ENCODE measurements around the gene MTHFSD. TPM values are rescaled to one million over a fixed set of nuclear protein-coding genes. Genes with fewer than 3 reads are reported as not detected.

MTHFSD gene
- total RNA-seq, 1 experiment from 2014 or later: 15.7 TPM

GRCh38 chr16:86584726-86585721 is 30.0 kb upstream of the MTHFSD start:
- peaks cover 41% of the 10 kb centered on the region for H3K27me3 Mint-ChIP-seq (ENCODE audit: low read depth)
- ATAC-seq: no peak
- no peak for TF ChIP-seq NR3C1 (CRISPR knock-in tag; conservative IDR thresholded peaks at IDR 0.05; ENCODE audit: low read depth)
- no peak for TF ChIP-seq ZNF425 (CRISPR knock-in tag; conservative IDR thresholded peaks at IDR 0.05)
- H3K4me3 Mint-ChIP-seq: no peak overlapping the region
- no peaks in the 10 kb centered on the region for H3K9me3 Mint-ChIP-seq
- no peaks in the 10 kb centered on the region for H3K36me3 Mint-ChIP-seq
- H3K4me1 Mint-ChIP-seq: peaks cover 1% of the 10 kb centered on the region
- ChIA-PET CTCF (no interaction called here), POLR2A (interaction anchor here (0.7 kb wide), 1 partner anchor 439 kb away, joined by 6 read pairs; no protein-coding TSS in a partner anchor)
- DNase-seq (ENCODE audit: low spot score): no peak
- no peak overlapping the region for H3K27ac Mint-ChIP-seq

- no peaks in the 10 kb centered on the region for H3K36me3 Mint-ChIP-seq
- DNase-seq (ENCODE audit: low spot score): no peak
- ChIA-PET POLR2A (interaction anchor here (0.7 kb wide), 1 partner anchor 440 kb away, joined by 6 read pairs; no protein-coding TSS in a partner anchor), CTCF (interaction anchor here (0.7 kb wide), 1 partner anchor 166 kb away, joined by 3 read pairs; no protein-coding TSS in a partner anchor)
- ATAC-seq: no peak
- peaks cover 7% of the 10 kb centered on the region for H3K4me1 Mint-ChIP-seq
- H3K4me3 Mint-ChIP-seq: no peak overlapping the region
- H3K9me3 Mint-ChIP-seq: no peaks in the 10 kb centered on the region
- TF ChIP-seq ZNF281 (CRISPR knock-in tag; IDR thresholded peaks at IDR 0.05) (no peak), ZNF121 (CRISPR knock-in tag; IDR thresholded peaks at IDR 0.05) (no peak), GTF2I (CRISPR knock-in tag; conservative IDR thresholded peaks at IDR 0.05) (no peak), HMGXB4 (CRISPR knock-in tag; IDR thresholded peaks at IDR 0.05) (no peak), RELA (CRISPR knock-in tag; IDR thresholded peaks at IDR 0.05; ENCODE audit: borderline replicate concordance) (no peak), ZNF512 (CRISPR knock-in tag; IDR thresholded peaks at IDR 0.05; ENCODE audit: borderline replicate concordance) (no peak), TP53 (CRISPR knock-in tag; IDR thresholded peaks at IDR 0.05) (no peak), ELF4 (CRISPR knock-in tag; IDR thresholded peaks at IDR 0.05; ENCODE audit: low read depth) (no peak)
- no peak overlapping the region for H3K27ac Mint-ChIP-seq
- H3K27me3 Mint-ChIP-seq (ENCODE audit: low read depth): peaks cover 46% of the 10 kb centered on the region
Observed at GRCh38 chr16:86584071-86584685, 29.1 kb upstream of the MTHFSD start.

- no peak overlapping the region for H3K4me3 Mint-ChIP-seq
- DNase-seq (ENCODE audit: low spot score) (no peak), ATAC-seq (no peak)
- CTCF ChIA-PET: interaction anchor here (1.4 kb wide), 1 partner anchor 180 kb away, joined by 4 read pairs; no protein-coding TSS in a partner anchor
- peaks cover 71% of the 10 kb centered on the region for H3K27me3 Mint-ChIP-seq (ENCODE audit: low read depth)
- no peaks in the 10 kb centered on the region for H3K9me3 Mint-ChIP-seq
- H3K4me1 Mint-ChIP-seq: peaks cover 24% of the 10 kb centered on the region
- H3K27ac Mint-ChIP-seq: no peak overlapping the region
- POLR2A ChIA-PET: no interaction called here
- H3K36me3 Mint-ChIP-seq: no peaks in the 10 kb centered on the region
- TF ChIP-seq ZSCAN18 (CRISPR knock-in tag; IDR thresholded peaks at IDR 0.05): no peak
- TF ChIP-seq CDX4 (CRISPR knock-in tag; IDR thresholded peaks at IDR 0.05; ENCODE audit: borderline replicate concordance): no peak
- no peak for TF ChIP-seq ZMAT4 (CRISPR knock-in tag; IDR thresholded peaks at IDR 0.05)
- no peak for TF ChIP-seq ZBTB21 (CRISPR knock-in tag; IDR thresholded peaks at IDR 0.05; ENCODE audit: borderline replicate concordance)
- TF ChIP-seq ZNF138 (CRISPR knock-in tag; conservative IDR thresholded peaks at IDR 0.05): no peak
Observed at GRCh38 chr16:86581458-86581857, 26.4 kb upstream of the MTHFSD start.

Measured in WTC11 (cell line).